Endodermal cell (in vitro differentiated cells): ENCODE results near the gene ZCCHC24. TPM values are rescaled to one million over a fixed set of nuclear protein-coding genes. Genes with fewer than 3 reads are reported as not detected.

ENCODE experiments used
- DNase-seq: peaks from one replicate; pipeline ENCODE4 v3.0.0-alpha.2; 2017
- H3K27ac ChIP-seq: 2 replicates; pipeline ENCODE4 v1.5.1; 2013; ENCODE audit warnings: mild to moderate bottlenecking, low read depth, low read length, moderate library complexity
- H3K27me3 ChIP-seq: 2 replicates; pipeline ENCODE4 v1.6.1; 2013; ENCODE audit warnings: mild to moderate bottlenecking, low read length, moderate library complexity; ENCODE audit not compliant: insufficient read depth, control insufficient read depth, poor library complexity, severe bottlenecking
- H3K36me3 ChIP-seq: 2 replicates; pipeline ENCODE4 v1.7.0; 2013; ENCODE audit warnings: mild to moderate bottlenecking, low read length, moderate library complexity; ENCODE audit not compliant: control insufficient read depth, insufficient read depth
- H3K4me1 ChIP-seq: one replicate; pipeline ENCODE4 v1.7.0; 2013; ENCODE audit warnings: low read length; ENCODE audit not compliant: control insufficient read depth, insufficient read depth
- H3K4me3 ChIP-seq: 2 replicates; pipeline ENCODE4 v1.5.1; 2013; ENCODE audit warnings: mild to moderate bottlenecking, low read length, moderate library complexity
- H3K9ac ChIP-seq: 2 replicates; pipeline ENCODE4 v1.6.1; 2013; ENCODE audit warnings: mild to moderate bottlenecking, low read length, moderate library complexity; ENCODE audit not compliant: poor library complexity, severe bottlenecking; ENCODE audit errors: extremely low read depth
- H3K9me3 ChIP-seq: 2 replicates; pipeline ENCODE4 v1.6.1; 2013; ENCODE audit warnings: mild to moderate bottlenecking, low read length, moderate library complexity; ENCODE audit not compliant: control insufficient read depth
- H3K27ac Mint-ChIP-seq: 2 replicates; pipeline ENCODE4 v1.8.0; 2020; ENCODE audit warnings: mixed read lengths
- H3K27me3 Mint-ChIP-seq: 2 replicates; pipeline ENCODE4 v1.8.0; 2021; ENCODE audit warnings: mild to moderate bottlenecking, mixed read lengths; ENCODE audit not compliant: insufficient read depth
- H3K36me3 Mint-ChIP-seq: 2 replicates; pipeline ENCODE4 v1.8.0; 2020; ENCODE audit warnings: low read depth, mixed read lengths
- H3K4me1 Mint-ChIP-seq: 2 replicates; pipeline ENCODE4 v1.8.0; 2020; ENCODE audit warnings: mixed read lengths
- H3K4me3 Mint-ChIP-seq: 2 replicates; pipeline ENCODE4 v1.8.0; 2020; ENCODE audit warnings: mild to moderate bottlenecking, moderate library complexity, mixed read lengths
- H3K9me3 Mint-ChIP-seq: 2 replicates; pipeline ENCODE4 v1.8.0; 2020; ENCODE audit warnings: mild to moderate bottlenecking, mixed read lengths
- CTCF ChIP-seq: fragments of 200-600 bp; sonication (generic); conservative IDR thresholded peaks from 2 replicates; pipeline ENCODE4 v1.5.0; 2021; ENCODE audit warnings: antibody characterized with exemption, mild to moderate bottlenecking
- WGBS, 2 experiments: methylation state at CpG; one replicate each; pipeline versions ENCODE4 v1.1.5 to v1.1.7; 2013; ENCODE audit warnings: missing lambda C conversion rate in 2 of 2, mixed read lengths in 1 of 2; ENCODE audit not compliant: insufficient coverage in 1 of 2, insufficient read length in 1 of 2; 5-methylcytosine and 5-hydroxymethylcytosine counted together
- total RNA-seq, 2 donors: library from RNA; stranded (reverse); fragmentation: NEBNext Ultra II Directional in 1 of 2; extraction: Animal tissue kit (Norgen Biotek cat#: 25700) in 1 of 2; gene quantifications; 2 replicates in 1 of 2; 3 replicates in 1 of 2; pipeline ENCODE4 v1.2.1, GENCODE V29; 2021

The ZCCHC24 gene
- total RNA-seq, 2 donors from 2014 or later, result 7.6 to 10.7 TPM

- no peak for TF ChIP-seq CTCF
- peaks cover 3% of the 10 kb centered on the region for H3K4me1 ChIP-seq
- Mint-ChIP-seq H3K4me3 (no peak overlapping the region), H3K4me1 (peaks cover 6% of the 10 kb centered on the region), H3K27me3 (no peaks in the 10 kb centered on the region), H3K27ac (no peak overlapping the region), H3K9me3 (no peaks in the 10 kb centered on the region), H3K36me3 (no peaks in the 10 kb centered on the region)
- no peaks in the 10 kb centered on the region for H3K36me3 ChIP-seq
- 92 to 95% methylated on average over 31 to 36 of the region's 36 CpGs for WGBS, 2 experiments
- H3K9ac ChIP-seq, result no peak overlapping the region
- DNase-seq, result no peak
- H3K27me3 ChIP-seq, result no peaks in the 10 kb centered on the region
- H3K4me3 ChIP-seq, result no peak overlapping the region
- no peak overlapping the region for H3K27ac ChIP-seq
- H3K9me3 ChIP-seq, result no peaks in the 10 kb centered on the region
These were observed 67.7 kb downstream of the ZCCHC24 start for GRCh38 chr10:79377557-79378382.

- Mint-ChIP-seq H3K4me3 (no peak overlapping the region), H3K9me3 (no peaks in the 10 kb centered on the region), H3K27me3 (peaks cover 3% of the 10 kb centered on the region), H3K36me3 (no peaks in the 10 kb centered on the region), H3K27ac (no peak overlapping the region), H3K4me1 (peaks cover 6% of the 10 kb centered on the region)
- H3K4me3 ChIP-seq, result no peak overlapping the region
- 93 to 95% methylated on average over 6 to 12 of the region's 12 CpGs for WGBS, 2 experiments
- no peaks in the 10 kb centered on the region for H3K27me3 ChIP-seq
- no peak overlapping the region for H3K9ac ChIP-seq
- no peak for TF ChIP-seq CTCF
- no peak overlapping the region for H3K27ac ChIP-seq
- no peak for DNase-seq
- no peaks in the 10 kb centered on the region for H3K36me3 ChIP-seq
- H3K9me3 ChIP-seq, result no peaks in the 10 kb centered on the region
- no peaks in the 10 kb centered on the region for H3K4me1 ChIP-seq
These were observed 68.5 kb downstream of the ZCCHC24 start for GRCh38 chr10:79376751-79377556.

DNA sequence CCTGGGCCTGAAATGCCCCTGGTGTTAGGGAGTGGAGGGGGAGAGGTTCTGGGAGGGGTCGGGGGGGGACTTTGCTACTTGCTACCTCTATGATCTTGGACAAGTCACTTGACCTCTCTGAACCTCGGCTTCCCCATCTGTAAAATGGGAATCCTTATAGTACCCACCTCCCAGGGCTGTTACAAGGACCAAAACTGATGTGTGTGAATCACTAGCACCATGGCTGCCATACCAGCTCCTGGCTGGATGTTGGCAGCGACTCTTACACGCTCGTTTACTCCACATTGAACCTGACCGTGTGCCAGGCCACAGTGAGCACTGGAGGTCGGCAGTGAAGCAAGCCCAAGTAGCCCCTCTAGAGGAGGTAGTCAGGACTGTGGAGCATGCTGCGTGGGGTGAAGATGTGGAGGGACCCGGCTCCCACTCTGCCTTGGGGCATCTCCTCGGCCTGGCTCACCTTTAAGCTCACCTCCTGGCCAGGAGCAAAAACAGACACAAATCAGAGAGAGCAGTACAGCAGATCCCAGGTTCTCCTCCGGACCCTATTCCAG, 69.3 kb downstream of the ZCCHC24 start:
- 78 to 99% methylated on average over 7 to 11 of the region's 11 CpGs for WGBS, 2 experiments
- no peaks in the 10 kb centered on the region for H3K27me3 ChIP-seq
- TF ChIP-seq CTCF, result no peak
- DNase-seq, result no peak
- no peaks in the 10 kb centered on the region for H3K4me1 ChIP-seq
- no peak overlapping the region for H3K27ac ChIP-seq
- H3K4me1 Mint-ChIP-seq, result peaks cover 4% of the 10 kb centered on the region
- H3K9me3 Mint-ChIP-seq, result peaks cover 4% of the 10 kb centered on the region
- H3K27me3 Mint-ChIP-seq, result peaks cover 6% of the 10 kb centered on the region
- no peaks in the 10 kb centered on the region for H3K36me3 ChIP-seq
- no peaks in the 10 kb centered on the region for H3K36me3 Mint-ChIP-seq
- no peak overlapping the region for H3K27ac Mint-ChIP-seq
- H3K9ac ChIP-seq, result no peak overlapping the region
- H3K4me3 ChIP-seq, result no peak overlapping the region
- H3K4me3 Mint-ChIP-seq, result no peak overlapping the region
- H3K9me3 ChIP-seq, result peaks cover 4% of the 10 kb centered on the region
